HPDE6-E6E7 (cell line): ENCODE data around the gene MRTFA.
A peak's percentile ranks its signal among the peaks of the same experiment; 100 is the strongest.

Experiments used
- DNase-seq: peaks from one replicate; pipeline ENCODE4 v3.0.0; 2011; ENCODE audit warnings: missing footprints; ENCODE audit errors: extremely low spot score

The MRTFA gene

DNA sequence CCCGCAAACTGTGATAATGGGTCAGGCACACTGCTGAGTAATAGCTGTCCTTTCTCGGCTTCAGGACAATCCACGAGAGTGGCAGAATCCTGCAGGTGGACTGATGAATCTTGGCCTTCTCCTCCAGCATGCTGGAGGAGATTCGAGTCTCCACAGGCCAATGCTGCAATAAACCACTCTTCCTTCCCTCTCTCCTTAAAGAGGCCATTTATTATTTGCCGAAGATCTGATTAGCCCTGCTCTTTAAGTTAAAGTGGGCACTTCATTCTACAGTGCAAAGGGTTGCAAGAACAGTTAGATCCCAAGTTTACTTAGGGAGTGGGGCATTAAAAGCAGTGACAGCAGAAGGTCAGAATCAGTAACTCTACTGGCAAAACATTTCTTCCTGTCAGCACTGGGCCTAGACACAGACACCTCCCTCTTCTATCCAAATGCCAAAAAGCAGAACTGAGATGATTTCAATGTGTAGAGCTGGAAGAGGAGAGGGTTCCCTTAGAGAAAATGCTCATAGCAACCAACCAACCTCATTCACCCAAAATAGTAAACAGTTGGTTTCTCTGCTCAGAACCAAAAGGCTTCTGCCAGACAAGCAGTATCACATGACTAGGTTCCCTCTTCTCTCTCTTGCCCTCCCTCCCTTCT lies 144.4 kb downstream of the MRTFA start:
- no peak for DNase-seq

DNA sequence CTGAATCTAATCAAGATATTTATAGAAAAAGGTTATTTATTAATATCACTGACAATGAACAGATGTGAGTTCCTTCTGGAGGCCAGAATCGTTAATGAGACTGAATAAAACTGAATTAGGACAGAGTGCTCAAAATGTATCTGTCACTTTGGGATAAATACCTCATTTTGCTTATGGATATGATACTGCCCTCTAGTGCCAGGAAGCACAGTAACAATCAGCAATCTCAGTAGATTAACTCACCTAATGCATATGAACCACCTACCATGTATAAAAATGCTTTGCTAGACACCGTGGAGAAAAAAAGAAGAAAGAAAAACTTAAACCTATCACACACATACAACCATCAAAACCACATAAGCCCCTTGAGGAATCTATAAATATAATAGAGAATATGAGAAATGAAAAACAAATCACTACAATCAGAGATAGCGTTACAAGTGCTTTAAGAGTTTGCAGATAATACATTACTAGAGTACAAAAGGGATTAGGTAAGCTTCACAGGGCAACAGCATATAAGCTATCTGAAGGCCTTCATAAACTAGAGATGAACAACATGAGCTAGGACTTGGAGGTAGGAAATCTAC lies 148.8 kb downstream of the MRTFA start:
- DNase-seq: no peak

DNA sequence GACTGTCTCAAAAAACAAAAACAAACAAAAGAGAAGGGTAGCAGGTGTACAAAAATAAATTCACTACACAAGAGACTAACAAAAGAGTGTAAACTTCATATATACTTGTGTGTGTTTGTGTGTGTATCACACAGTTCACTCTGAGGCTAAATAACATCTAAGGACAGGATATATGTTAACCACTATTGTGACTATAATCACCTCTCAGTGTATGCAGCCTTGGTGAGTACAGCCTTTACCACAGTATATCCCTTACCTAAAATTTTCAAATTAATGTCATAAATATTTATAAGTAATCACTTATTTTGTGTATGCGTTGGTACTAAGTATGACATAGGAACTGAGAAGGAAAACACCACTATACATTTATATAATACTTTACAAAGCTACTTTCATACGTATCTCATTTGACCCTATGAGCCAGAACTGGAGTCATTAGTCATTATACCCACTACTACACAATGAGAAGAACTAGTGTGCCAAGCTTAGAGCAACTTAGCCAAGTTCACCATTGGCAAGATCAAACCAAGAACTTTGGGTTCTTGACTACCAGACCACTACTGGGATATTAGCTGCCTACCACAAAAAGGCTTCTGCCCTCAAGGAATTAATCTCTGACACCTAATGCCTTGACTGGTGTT lies 149.4 kb downstream of the MRTFA start:
- DNase-seq: no peak

DNA sequence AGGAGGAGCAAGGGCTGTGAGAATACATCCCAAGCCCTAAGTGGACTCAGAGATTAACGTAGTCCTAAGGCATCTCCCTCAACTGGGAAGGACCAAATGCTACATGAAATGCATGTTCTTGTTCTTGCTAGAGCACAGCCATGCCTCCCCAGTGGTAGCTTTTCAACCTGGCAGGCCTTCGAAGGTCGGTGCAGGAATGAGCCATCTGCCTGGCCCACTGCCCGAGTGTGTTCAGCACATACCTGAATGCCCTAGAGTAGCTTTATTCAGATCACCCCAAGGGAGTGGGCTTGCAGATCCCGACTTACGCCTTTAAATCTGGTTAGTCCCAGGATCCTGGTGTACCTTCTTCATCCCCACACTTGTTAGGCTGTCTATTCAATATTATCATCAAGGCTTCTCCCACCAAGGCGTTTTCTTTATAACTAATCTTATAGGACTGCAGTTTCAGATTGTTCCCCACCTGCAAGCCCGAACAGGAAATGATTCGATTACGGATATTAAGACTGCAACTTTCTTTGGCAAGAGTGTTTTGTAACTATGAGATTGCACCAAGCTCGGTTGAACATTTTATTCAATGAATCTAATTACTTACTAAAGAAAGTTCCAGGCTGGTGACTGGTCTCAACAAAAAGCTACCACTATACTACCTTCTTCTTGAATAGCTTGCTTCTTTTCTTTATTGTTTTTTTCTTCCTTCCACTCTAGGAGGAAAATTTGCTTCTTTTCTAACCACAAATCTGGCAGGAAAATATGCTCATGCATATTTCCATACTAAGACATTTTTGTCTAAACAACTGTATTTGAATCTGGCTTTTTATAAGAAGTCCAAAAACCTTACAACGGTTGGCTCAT lies 150.5 kb downstream of the MRTFA start:
- peak; percentile 29 for DNase-seq

DNA sequence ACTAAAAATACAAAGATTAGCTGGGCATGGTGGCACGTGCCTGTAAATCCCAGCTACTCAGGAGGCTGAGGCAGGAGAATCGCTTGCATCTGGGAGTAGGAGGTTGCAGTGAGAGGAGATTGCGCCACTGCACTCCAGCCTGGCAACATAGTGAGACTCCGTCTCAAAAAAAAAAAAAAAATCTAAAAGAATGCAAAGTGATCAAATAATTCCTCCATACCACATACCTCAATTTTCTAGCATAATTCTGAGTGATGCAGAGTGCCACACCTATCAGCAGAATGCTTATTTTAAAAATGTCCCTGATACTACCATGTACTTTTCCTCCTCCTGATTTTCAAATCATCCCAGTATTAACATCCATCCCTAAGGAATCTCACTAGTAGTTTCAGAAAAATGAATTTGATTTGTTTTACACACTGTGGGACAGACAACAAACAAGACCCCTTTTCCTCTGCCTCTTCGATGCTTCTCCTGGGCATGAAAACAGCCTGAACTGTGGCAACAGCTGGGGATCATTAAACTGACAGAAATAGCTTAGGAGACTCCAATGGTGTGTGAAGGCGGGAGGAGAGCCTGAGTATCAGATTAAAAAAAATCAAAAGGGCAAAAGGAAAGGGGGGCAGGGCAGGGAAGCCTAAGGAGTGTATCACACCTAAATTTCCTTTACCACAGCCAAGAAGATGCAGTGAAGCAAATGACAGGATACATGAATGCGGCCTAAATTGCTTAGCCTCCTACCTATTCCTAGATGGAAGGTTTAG lies 151.4 kb downstream of the MRTFA start:
- DNase-seq: no peak

DNA sequence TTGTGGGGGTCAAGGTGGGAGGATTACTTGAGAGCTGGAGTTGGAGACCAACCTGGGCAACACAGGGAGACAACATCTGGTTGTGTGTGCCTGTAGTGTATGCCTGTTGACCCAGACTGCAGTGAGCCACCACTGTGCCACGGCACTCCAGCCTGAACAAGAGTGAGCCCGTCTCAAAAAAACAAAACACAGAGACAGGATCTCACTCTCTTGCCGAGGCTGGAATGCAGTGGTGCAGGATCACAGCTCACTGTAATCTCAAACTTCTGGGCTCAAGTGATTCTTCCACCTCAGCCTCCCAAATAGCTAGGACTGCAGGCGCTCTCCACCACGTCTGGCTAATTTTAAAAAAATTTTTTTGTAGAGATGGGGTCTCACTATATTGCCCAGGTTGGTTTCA lies 153.6 kb downstream of the MRTFA start:
- DNase-seq: no peak

DNA sequence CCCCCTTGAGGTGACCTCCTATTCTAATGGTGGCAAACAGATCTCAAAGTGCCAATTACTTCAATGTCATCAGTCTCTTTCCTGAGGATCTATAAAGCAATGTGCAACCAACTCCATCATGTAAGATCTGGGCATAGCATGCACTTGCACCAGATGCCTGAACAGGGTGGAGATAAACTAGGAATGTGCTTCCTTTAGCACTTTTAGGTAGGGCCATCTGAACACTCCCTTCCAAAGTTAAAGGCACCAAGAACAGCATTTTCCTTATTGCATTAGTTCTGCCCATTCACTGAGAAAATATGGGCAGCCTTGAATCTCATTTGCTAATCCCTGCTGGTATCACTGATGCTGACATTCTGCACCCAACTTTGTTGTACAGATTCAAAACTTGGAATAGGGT lies 154.1 kb downstream of the MRTFA start:
- no peak for DNase-seq

DNA sequence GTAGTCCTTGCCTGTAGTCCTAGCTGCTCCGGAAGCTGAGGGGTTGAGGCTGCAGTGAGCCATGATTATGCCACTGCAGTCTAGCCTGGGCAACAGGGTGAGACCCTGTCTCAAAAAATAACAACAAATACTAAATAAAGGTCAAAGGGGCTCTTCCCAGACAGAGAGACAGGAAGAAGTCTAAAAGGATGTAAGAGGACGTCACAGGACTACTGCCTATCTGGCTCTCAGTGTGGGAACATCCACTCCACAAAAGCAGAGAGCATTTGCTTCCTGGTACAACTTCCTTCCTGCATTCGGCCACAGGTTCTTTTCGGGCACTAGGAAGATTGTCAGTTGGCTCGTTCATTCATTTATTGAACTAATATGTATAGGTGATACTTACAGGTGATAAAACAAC lies 155.5 kb downstream of the MRTFA start:
- no peak for DNase-seq

DNA sequence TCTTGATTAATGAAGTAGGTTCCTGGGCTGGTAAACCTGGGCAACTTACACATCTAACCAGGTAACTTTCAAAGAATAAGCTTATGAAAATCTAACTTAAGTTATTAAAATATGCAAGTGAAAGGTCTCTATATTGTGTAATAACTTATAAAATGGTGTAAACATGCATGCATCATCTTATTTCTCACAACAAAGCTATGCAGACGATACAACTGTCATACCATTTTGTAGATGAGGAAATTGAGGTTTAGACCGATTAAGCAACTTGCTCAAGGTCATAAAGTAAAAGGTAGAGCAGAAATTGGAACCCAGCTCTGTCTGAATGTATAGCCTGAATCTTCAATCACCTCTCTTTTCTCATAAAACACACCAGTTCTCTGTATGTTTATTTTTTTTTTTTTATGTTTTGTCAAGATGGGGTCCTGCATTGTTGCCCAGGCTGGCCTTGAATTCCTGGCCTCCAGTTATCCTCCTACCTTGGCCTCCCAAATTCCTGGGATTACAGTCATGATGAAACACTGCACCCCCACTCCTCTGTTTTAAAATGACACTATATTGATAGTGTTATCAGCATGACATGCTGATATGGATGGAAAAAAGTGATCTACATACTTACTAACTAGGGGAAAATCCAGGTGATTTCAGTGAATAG lies 156.5 kb downstream of the MRTFA start:
- DNase-seq: no peak

DNA sequence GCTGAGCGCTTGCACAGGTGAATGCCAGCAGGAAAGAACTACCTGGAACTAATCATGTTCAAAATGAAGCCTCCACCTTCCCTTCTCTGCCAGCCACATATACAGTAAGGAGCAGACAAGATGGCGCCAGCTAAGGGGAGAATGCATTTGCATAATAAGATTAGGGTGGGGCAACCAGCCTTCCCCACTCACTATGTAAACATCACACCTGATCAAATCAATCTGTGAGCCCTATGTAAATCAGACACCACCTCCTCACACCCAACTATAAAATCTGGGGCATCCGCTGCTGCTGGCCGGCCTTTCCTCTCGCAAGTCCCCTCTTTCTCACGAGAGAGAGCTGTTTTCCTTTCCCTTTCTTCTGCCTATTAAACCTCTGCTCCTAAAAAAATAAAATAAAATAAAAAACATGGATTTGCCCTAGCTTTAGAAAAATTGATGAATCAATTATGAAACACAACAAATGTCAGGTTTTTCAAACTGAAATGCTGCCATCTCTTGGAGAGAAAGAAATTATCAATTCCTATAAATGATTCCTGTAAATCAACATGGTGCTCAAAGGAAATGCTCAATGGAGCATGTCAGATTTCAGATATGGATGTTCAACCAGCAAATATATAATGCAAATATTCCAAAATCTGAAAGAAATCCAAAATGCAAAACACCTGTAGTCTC lies 157.3 kb downstream of the MRTFA start:
- DNase-seq: no peak

DNA sequence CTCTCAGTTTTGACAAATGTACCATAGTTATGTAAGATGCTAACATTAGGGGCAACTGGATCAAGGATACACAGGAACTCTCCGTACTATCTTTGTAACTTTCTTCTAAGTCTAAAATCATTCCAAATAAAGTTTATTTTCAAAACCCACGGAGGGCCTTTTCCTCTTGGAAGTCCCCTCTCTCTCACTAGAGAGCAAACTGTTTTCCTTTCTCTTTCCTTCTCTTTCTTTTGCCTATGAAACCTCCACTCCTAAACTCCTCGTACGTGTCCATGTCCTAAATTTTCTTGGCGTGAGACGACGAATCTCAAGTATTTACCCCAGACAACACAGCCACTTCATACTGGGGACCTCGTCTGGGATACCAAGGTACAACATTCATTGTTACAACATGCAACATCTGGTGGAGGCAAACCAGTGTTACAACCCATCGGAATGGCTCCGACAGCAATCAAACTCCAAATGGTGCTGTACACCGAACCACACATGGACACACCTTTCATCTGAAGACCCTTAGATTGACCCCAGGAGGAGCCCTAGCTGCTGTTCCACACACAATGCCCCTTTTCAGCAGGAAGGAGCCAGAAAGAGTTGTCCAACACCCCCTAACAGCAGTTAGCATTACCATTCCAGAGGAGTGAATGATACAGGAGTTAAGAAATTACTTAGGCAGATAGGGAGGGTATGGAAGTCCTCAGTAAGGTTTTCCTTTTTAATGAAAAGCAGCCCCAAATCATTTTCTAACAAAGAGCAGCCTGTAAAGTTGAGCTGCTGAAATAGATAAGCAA lies 158.0 kb downstream of the MRTFA start:
- no peak for DNase-seq

DNA sequence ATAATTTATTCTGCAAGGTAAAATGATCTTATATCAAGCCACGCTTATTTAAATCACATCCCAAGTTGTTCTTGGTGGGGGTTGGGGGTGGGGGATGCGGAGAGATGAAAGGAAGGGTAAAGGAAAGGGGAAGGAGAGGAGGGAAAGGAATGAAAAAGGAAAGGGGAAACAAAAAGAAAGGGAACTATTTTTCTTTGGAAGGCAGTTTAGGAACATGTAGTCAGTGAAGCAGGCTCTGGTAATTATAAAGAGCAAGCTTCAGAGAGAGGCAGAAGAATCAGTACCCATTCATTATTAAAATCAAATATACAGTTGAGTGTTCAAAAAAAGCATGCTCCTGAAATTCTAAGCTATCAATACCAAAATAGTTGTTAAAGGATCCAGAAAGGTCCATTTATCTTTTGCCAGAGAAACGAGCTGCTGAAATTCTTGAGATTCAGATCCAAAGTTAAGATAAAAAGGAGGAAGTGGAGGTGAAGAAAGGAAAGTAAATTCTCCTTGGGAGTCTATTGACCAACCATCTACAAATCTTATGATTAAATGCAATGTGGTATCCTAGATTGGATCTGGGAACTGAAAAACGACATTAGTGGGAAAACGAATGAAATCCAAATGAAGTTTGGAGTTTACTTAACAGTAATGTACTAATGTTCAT lies 158.7 kb downstream of the MRTFA start:
- DNase-seq: no peak

DNA sequence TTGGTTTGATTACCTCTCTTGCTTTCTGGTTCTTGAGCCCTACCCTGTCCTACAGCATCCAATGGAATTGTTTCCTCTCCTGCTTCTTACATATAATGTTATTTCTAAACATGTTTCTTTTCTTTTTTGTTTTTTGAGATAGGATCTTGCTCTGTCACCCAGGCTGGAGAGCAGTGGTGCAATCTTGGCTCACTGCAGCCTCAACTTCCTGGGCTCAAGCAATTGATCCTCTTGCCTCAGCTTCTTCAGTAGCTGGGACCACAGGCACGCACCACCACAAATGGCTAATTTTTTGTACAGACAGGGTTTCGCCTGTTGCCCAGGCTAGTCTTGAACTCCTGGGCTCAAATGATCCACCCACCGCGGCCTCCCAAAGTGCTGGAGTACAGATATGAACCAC lies 160.2 kb downstream of the MRTFA start:
- no peak for DNase-seq

DNA sequence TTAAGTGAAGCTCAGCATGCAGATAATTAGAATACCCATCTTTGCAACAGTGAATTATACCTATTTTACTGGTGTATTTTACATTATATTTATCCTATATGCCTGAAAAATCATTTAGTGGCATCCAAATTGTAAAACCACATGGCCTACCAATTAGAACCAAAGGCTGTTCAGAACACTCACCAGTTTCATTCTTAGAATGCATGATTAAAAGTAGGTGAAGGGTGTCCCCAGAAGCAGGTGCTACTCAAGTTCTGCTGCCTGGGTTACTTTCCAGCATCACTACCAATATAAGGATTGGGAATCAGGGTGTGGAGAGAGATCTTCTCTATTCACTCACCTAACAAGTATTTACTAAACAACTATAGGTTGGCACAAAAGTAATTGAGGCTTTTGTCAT lies 162.8 kb downstream of the MRTFA start:
- no peak for DNase-seq

DNA sequence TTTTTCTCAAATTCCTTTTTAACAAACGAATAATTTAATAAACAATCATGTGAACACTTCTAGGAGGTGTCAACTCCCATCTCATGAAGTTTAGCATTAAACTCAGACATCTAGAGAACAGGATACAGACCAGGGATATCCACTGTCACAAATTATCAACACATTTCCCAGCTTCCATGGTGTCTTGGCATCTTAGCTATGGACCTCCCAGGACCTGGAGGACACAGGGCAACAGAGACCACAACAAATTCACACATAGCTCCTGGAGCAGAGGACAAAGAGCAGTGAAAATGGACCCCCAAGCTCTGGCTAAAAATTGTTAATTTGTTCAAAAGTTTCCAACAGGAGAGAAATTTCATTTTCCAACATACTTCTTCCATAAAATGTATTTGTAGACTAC lies 163.9 kb downstream of the MRTFA start:
- no peak for DNase-seq

DNA sequence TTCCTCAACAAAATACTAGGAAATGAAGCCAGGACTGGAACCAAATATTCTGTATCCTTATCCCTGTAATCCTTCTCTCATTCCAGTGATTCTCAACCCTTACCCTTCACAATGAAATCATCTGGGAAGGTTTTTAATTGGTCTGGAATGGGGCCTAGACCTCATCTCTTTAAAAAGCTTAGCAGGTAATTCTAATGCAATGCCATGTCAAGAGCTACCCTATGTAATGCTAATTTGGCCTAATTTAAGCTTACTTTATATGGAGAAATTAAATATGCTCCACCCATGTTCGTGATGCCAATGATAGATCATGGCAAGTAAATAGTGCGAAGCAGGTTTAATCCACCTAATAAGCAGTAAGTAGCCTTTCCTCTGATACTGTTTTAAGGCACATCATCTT lies 164.5 kb downstream of the MRTFA start:
- DNase-seq: no peak

DNA sequence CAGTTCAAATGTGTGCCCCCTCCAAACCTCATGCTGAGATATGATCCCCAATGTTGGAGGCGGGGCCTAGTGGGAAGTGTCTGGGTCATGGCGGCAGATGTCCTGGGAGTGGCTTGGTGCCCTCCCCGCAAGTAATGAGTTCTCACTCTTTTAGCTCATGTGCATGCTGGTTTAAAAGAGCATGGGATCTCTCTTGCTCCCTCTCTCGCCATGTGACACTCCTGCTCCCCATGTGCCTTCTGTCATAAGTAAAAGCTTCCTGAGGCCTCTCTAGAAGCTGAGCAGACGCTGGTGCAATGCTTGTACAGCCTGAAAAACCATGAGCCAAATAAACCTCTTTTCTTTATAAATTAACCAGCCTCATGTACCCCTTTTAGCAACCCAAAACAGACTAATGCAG lies 167.3 kb downstream of the MRTFA start:
- no peak for DNase-seq

DNA sequence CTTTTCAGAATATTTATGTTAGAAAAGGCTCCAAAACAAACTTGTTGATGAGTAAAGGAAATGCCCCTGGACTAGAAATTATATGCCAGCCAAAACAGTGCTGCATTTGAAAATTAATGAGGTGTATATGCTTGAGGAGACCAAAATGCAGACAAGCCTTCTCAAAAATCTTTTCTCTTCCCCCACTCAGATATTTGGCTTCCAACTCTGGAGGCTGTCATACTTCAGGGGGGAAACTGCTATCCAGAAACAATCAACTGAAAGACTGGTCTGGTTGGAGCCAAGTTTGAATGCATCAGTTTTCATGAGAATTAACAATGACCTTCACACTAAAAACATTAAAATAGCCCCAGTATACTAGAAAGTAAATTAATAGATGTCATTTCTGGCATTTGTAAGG lies 167.9 kb downstream of the MRTFA start:
- no peak for DNase-seq

DNA sequence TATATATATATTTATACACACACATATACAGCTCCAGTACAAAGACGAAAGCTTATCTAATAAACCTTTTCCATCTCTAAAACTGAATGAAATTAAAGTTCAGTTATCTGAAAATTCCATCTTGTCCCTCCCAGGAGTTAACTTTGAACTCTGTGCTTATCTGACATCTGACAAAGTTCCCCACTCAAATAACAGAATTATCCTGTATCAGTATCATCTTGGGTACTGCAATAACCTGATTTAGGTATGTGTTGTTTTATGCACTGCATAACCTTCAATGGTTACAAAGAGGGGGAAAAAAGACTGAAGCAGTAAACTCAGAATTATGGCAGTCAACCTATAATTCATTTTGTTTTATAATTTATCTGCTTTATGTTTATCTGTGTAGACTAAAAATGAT lies 169.5 kb downstream of the MRTFA start:
- DNase-seq: no peak
